SKM-1 (cell line): Measurements from ENCODE around the gene PROZ.

ENCODE experiments used
- DNase-seq: peaks from one replicate; lab custom pipeline; 2025; ENCODE audit not compliant: unreplicated experiment; lab: John Stamatoyannopoulos, UW

PROZ gene

DNA sequence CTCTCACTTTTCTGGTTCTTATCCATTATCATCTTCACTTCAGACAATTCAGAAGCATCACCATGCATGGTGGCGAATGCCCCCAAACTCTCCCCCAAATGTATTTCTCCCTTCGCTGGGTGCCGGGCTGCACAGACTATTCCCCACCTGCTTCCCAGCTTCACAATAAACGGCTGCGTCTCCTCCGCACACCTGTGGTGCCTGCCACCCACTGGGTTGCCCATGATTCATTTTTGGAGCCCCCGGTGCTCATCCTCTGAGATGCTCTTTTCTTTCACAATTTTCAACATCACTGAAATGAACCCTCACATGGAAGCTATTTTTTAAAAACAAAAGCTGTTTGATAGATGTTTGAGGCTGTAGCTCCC lies 38.6 kb upstream of the PROZ start:
- DNase-seq = no peak

DNA sequence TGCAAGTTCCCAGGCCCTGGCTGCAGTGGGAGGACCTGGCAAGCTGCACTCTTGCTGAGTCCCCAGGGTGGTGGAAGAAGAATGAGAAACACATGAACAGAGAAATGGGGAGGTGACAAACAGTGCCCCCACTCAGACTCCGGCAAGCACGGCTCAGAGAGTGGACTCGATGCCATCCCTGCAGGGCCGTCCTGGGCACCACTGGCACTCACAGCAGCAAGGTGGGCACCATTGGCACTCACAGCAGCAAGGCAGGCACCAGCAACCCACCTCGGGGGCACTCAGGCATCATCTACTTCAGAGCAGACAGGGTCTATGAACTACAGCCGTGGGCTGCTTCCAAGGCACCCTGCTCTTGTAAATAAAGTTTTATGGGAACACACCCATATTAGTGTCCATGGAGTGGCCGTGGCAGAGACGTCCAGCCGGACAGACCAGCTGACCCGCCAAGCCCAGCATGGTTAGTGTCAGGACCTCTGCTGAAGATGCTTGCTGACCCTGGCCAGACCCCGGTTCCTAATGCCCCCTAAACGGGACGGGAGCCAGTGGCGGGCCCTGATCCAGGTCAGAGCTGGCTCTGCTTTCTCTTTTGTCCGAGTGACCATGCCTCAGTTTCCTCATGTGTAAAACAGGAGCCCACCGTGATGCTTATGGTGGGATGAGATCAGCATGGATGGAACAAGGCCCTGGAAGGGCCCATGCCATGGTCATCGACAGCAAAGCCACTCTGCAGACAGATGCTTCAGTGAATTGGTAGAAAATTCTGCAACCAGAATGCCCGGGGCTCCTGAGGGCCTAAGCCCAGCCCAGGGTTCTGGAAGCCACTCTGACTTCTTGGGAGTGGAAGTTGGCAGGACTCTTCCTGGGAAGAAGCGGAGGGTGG lies 37.9 kb upstream of the PROZ start:
- no peak for DNase-seq

DNA sequence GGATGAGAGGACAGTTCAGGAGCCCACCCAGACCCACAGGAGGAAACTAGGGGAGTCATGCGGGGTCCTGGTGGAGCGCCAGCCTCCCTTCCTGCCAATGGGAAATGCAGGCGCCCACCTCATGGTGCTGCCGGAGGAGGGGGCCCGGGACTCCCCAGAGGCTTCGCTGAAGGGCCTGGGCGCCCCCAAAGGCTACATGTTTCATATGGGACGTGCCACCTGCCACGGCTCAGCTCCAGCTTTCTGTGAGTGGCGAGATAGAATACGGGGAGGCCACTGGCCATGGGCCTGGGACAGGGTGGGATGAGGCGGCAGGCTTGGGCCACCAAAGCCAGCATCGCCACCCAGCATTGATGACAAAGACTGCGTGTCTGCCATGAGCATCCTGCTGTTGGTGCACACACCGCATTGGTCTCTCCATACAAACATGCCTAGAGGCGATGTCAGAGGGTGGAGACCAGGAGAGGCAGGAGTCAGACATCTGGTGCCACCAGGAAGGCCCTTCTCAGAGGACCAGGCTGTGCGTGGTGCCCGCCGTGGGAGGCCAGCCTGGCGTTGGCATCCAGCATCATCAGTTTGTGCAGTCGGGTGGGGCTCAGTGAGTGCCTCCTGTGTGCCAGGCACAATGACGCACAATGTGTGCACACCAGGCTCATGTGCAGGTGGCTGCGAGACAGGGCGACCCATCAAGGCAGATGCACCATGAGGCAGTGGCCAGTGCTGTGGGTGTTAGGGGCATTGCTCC lies 37.1 kb upstream of the PROZ start:
- DNase-seq = no peak

DNA sequence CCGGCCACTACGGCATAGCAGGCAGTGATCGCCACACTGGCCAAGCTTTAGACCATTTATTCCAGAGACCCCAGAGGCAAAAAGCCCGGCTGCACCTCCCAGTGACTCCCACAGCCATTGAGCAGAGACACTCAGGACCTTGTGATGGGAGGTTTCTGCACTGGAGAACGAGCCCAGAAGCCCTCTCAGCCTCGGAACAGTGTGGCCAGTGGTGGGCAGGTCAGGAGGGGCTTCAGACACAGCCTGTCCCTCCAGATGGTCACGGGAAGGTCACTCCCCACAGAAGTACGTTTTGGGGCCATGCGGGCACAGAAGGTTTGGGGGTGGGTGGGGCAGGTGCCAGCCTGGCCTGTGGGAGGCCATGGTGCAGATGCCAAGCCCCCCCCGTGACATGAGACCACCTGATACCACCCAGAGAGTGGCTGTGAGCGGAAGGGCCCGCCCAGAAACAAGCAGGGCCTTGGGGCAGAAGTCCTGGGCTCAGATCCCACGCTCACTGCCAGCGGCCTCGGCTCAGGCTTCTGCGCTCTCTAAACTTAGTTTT lies 36.4 kb upstream of the PROZ start:
- DNase-seq = no peak

DNA sequence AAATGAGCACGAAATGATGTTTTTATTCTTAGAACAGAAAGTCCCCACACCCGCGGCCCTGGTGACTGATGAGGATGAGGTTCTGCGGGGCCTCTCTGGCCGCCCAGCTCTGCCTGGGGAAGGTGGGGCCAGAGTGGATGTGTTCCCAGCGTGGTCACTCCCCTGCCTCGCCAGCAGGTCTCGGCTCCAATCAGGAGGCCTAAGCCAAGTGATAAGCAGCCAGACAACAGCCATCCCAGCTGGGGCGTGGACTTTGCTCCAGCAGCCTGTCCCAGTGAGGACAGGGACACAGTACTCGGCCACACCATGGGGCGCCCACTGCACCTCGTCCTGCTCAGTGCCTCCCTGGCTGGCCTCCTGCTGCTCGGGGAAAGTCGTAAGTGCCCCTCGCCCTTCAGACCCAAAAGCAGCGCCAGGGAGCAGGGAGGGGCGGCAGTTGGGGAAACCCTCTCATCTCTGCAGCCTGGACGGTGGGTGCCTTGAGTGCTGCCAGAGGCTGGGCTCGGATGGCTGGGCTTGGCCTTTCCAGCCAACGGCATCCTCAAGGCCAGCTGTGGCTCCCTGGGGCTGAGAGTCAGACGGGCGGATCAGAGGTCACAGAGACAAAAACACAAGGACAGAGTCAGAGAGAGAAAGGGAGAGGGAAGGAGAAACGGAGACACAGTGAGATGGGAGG lies 35.8 kb upstream of the PROZ start, which contains the start of gene F10:
Gene F10, plus strand, starts transcription at position 250 of the 676 bp plus-strand sequence. Its CDS starts 57 bp downstream, at position 307.
- DNase-seq = no peak

DNA sequence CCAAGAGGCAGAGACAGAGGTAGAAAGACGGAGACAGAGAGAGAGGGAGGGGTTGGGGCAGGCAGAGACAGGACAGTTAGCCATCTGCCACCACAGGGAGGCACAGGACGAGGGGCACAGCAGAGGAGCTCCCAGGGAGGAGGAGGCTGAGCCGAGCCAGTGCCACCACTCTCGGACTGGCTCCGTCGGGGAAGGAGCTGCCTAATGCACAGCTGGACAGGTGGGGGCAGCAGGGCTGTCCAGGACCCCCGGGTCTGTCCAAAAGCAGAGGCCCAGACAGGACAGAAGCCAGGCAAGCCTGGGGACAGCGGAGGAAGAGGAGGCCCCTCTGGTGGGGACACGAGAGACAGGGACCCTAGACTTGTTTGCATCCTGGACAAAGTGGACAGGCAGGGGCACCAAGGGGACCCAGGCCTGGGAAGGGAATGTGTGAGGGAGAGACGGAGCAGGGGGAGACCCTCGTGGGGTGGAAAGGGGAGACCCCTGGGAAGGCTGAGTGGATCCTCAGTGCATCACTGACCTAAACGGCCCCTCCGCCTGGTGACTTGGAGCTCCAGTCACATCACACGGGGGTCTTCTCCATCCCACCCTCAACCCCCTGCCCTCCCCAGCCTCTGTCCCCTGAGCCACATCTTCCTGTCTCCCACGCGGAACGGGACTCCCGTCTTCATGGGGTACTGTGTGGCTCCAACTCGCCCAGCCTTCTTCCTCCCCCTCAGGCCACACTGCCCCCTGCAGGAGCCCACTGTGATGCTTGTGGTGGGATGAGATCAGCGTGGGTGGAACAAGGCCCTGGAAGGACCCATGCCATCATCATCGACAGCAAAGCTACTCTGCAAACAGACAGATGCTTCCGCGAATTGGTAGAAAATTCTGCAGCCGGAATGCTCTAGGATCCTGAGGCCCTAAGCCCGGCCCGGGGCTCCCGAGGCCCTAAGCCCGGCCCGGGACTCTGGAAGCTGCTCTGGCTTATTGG lies 34.9 kb upstream of the PROZ start:
- DNase-seq = no peak

DNA sequence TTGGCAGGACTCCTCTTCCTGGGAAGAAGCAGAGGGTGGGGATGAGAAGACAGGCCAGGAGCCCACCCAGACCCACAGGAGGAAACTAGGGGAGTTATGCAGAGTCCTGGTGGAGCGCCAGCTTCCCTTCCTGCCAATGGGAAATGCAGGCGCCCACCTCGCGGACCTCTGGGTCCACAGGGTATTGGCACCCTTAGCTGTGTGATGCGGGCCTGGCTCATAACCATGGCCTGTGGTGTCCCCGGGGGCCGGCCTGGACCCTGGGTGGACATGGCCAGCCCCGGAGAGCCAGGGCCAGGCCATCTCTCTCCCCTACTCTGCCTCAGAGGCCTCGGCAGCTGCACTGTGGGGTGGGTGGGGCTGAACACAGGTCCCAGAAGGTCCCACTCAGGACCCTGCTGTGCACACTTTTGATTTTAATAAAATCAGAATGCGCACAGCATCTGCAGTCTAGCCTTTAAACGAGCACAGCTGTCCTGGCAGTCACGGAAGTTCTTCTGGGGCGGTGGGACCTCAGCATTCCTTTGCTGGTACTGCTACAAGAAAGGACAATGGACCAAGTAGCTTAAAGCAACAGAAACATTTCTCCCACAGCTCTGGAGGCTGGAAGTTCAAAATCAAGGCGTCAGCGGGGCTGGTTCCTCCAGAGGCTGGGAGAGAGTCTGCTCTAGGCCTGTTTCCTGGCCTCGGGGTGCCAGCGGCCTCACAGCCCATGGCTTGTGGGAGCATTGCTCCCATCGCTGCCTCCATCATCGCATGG lies 34.1 kb upstream of the PROZ start:
- DNase-seq = no peak

DNA sequence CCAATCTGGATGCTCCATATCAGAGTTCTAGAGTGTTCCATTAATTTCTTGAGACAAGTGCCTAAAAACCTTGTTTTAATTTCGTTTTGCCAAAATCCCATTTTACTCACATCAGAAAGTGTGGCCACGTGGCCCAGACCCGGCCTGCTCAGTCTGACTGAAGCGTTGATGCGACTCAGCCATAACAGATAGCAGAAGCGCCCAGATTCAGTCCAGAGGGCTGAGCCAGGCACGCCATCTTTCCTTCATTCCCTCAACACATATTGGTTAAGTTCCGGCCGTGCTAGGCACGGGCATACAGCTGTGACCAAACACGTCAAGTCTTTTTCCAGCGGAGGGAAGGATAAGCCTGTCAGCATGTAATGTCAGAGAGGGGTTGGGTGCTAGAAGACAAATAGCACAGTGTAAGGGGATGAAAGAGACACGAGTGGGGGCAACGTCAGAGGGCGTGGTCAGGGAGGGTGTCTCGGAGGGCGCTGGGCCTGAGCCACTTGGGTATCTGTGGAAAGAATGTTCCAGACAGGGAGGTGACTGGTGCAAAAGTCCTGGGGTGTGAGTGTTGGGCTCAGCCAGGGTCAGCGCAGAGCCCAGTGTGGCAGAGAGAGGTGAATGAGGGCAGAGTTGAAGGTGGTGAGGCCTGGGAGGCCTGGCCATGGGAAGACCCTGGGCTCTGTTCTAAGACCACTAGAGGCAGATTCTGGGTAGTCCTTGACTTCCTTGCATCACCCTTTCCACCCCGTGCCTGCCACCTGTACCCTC lies 32.8 kb upstream of the PROZ start:
- no peak for DNase-seq

DNA sequence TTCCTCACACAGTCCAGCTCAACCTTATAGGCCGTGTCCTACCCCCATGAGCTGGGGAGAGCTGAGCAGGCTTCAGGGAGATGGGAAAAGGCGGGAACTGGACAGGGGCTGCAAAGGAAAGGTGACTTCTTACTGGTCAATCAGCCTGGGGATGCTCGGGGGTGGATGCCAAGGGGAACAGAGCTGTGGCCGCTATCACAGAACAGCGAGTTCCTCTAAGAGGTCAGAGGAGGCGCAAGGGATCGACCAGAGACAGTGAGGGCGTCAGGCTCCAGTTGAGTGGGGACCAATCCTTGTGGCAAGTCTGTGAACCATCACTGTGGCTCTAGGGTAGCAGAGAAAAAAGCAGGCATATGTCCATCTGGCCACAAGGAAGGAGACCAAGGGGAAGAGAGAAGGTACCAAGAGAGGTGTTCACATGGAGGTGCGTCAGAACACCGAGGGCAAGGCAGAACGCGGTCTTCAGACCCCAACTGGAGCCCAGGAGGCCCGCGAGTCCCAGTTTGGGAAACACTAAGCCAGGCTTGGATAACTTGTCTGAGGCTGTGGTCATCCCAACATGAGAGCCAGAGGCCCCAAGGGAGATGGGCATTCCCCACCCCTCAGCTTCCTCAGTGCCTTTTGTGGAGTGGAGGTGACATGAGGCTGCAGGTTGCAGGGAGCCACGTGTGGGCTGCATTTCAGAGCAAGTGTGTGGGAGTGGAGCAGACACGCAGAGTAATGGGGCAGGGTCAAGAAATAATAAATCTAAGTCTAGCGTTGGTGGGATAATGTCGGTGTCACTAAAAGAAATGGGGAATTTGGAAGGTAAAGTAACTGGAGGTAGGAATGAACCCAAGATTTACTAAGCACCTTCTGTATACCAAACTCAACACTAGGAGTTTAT lies 31.9 kb upstream of the PROZ start:
- DNase-seq = no peak

DNA sequence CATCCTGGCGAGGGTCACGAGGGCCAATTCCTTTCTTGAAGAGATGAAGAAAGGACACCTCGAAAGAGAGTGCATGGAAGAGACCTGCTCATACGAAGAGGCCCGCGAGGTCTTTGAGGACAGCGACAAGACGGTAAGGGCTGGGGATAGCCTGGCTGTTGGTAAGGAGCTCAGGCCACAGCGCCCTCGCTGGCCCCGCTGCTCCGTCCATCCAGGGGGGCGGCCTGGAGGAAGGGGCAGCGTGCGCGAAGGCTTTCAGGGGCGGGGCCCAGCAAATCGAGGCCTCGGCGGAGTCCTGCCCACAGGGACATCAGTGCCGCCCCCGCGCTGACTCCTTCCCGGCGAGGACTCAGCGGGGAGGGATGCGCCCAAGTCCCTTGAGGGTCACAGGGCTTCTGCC lies 29.0 kb upstream of the PROZ start:
- no peak for DNase-seq

DNA sequence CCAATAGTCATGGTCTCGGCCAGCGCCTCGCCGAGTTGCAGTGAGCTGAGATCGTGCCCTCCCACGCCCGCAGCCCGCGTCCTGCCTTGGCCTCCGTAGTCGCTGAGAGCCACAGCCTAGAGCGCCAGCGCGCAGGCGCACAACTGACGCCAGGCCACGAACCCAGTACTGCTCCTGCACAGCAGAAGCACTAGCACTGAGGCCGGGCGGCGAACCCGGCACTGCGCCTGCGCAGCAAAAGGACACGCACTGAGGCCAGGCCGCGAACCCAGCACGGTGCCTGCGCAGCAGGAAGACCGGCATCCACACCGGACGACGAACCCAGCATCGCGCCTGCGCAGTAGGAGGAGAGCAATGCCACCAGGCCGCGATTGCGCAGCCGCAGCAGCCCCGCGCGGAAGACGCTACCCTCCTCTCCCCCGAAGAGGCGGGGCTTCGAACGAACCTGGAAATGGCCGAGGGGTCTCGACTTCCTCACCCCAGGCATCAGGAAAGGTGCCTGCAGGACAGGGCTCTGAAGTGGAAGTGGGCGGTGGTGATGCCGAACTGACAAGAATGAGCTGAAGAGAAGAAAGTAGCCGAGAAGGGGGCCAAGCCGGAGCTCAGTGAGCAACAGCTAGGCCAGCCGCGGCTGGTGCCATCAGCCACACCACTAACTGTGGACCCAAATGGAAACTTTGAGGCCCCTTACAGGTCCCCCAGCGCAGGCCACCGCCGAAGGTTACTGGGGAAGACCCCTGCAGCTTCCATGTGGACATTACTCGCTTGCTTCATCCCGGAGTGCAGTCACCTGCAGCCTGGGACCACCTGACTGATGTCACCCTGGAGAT lies 28.3 kb upstream of the PROZ start:
- no peak for DNase-seq

DNA sequence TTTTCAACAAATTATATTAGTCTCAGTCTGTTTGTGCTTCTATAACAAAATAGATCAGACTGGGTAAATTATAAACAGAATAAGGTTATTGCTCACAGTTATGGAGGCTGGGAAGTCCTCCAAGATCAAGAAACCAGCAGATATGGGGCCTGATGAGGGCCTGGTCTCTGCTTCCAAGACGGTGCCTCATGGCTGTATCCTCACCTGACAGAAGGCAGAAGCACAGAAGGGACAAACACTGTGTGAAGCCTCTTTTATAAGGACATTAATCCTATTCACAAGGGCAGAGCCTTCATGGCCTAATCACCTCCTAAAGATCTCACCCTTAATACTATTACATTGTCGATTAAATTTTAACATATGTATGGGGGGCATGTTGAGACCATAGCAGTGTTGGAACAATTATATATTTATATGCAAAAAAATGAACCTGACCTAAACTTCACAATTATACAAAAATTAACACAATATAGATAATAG lies 23.1 kb upstream of the PROZ start:
- DNase-seq = no peak

DNA sequence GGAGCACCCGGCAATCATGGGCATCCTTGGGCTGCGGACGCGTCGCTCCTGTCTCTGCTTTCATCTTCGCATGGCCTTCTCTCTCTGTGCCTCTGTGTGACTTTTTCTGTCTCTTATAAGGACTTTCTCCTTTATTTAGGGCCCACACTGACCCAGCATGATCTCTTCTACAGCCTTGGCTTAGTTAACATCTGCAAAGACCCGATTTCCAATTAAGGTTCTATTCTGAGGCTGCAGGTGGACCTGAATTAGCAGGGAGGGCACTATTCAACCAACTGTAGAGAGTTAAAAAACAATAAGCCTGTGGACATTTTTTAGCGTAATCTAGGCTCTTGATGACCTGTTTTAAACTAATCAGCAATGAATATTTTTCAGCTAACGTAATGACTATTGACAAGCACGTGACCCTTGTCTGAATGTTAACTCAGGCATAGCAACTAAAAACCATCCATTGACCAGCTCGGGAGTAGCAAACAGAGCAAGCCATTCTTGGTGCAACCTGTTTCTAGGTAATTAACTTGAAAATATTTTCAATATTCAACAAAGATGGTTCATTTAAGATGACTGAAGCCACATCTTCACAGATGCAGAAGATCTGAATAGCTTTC lies 20.7 kb upstream of the PROZ start:
- no peak for DNase-seq

DNA sequence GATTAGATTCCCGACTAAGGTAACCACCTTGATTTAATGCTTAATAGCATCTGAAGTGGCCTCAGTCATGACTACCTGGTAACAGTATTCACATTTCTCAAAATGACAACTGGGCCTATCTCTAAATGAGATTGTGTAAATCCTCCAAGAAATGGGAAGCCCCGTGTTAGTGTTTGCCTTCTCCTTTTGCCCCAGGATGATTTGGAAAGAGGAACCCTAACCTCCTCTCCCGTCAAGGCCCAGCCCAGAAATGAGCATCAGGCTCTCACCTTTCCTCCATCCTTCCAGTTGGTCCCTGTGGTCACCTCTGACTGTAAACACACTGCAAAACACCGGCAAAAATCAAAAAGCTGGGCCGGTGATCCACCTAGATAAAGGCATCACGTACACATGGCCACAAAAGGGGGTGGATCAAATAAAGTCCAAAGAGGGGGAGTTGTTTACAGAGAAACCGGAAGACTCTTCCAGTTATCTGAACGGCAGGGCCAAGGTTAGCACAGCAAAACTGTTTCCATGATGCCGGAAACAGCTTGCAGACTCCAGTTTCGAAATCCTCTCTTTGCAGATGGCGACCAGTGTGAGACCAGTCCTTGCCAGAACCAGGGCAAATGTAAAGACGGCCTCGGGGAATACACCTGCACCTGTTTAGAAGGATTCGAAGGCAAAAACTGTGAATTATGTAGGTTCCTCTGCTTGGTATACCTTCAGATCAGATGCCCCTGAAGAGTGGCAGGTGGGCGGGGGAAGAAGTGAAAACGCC lies 19.5 kb upstream of the PROZ start:
- no peak for DNase-seq

DNA sequence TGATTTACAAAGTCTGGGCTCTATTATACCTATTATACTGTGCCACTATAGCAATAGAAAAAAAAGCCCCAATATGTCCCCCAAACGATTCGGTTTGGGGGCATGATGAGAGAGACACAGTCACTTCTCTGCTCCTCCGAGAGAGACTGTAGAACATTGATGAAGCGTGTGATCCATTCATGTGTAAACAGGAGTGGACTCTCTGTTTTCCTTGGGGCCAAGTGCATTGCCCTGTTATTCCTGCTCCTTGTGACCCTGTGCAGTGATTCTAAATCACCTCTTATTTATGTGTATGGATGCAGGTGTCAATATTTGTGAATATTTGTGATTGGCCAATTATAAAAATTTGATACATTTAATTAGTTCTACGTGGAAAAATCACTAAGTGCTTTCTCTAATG lies 18.9 kb upstream of the PROZ start:
- no peak for DNase-seq
